ENCODE results near the gene PPP1R10. TPM values are rescaled to one million over a fixed set of nuclear protein-coding genes. Genes with fewer than 3 reads are reported as not detected.

The PPP1R10 gene
- total RNA-seq, 2 experiments from 2014 or later = 75.6 to 100.0 TPM

- Mint-ChIP-seq H3K4me1 (peaks cover 20% of the 10 kb centered on the region), H3K36me3 (ENCODE audit: low read depth) (peaks cover 23% of the 10 kb centered on the region), H3K27me3 (no peaks in the 10 kb centered on the region), H3K4me3 (peak overlapping the region; percentile 78), H3K27ac (peak overlapping the region; percentile 88), H3K9me3 (ENCODE audit: low read depth) (no peaks in the 10 kb centered on the region)
- intact Hi-C loops (cut with DNase I, micrococcal nuclease) = loop anchor here (1.0 to 2.0 kb wide), 12 partner anchors 21 to 511 kb away; partner anchors contain the start of genes MRPS18B (in 2 of the 2), PPP1R10 (in 2 of the 2), ABCF1 (in 1 of the 2) and ATAT1 (in 1 of the 2)
- CTCF ChIA-PET = interaction anchor here (0.7 to 1.6 kb wide), 6 partner anchors 12 to 147 kb away, joined by 3 to 8 read pairs (median 4); partner anchors contain the start of gene DHX16
- peak; percentile 88 for DNase-seq
- POLR2A ChIA-PET = interaction anchor here (0.6 to 1.2 kb wide), 3 partner anchors 32 to 70 kb away, joined by 3 to 17 read pairs (median 4); partner anchors contain the start of gene MDC1
- ATAC-seq = peak; percentile 70
Measured at GRCh38 chr6:30647242-30648116, 30.4 kb upstream of the PPP1R10 start.

- Mint-ChIP-seq H3K27ac (peak within 1 kb of the TSS; percentile 88), H3K27me3 (no peaks in the 10 kb centered on the region), H3K36me3 (ENCODE audit: low read depth) (peaks cover 16% of the 10 kb centered on the region), H3K4me3 (peak within 1 kb of the TSS; percentile 78), H3K4me1 (peaks cover 20% of the 10 kb centered on the region), H3K9me3 (ENCODE audit: low read depth) (no peaks in the 10 kb centered on the region)
- intact Hi-C loops (cut with DNase I, micrococcal nuclease) = loop anchor here (1.0 to 2.0 kb wide), 12 partner anchors 20 to 512 kb away; partner anchors contain the start of genes MRPS18B (in 2 of the 2), PPP1R10 (in 2 of the 2), ABCF1 (in 1 of the 2) and ATAT1 (in 1 of the 2)
- ChIA-PET POLR2A (interaction anchor here (0.6 to 1.2 kb wide), 2 partner anchors 31 to 32 kb away, joined by 3 to 17 read pairs; no protein-coding TSS in a partner anchor), CTCF (interaction anchor here (0.7 to 1.6 kb wide), 4 partner anchors 19 to 111 kb away, joined by 3 to 7 read pairs (median 3); partner anchors contain the start of gene DHX16)
- DNase-seq (peak; percentile 97), ATAC-seq (peak; percentile 86)
Measured at GRCh38 chr6:30646450-30647241, 29.6 kb upstream of the PPP1R10 start, which contains the start of gene C6orf136. Gene C6orf136 (plus strand): TSS chr6:30647133. CDS start chr6:30647232, 99 bp downstream.

GRCh38 chr6:30645989-30646388, 28.9 kb upstream of the PPP1R10 start:
- H3K4me3 Mint-ChIP-seq = peak overlapping the region; percentile 78
- peaks cover 16% of the 10 kb centered on the region for H3K36me3 Mint-ChIP-seq (ENCODE audit: low read depth)
- H3K9me3 Mint-ChIP-seq (ENCODE audit: low read depth) = no peaks in the 10 kb centered on the region
- H3K27ac Mint-ChIP-seq = peak overlapping the region; percentile 88
- POLR2A ChIA-PET = interaction anchor here (1.2 kb wide), 1 partner anchor 31 kb away, joined by 17 read pairs; no protein-coding TSS in a partner anchor
- no peak for ATAC-seq
- CTCF ChIA-PET = interaction anchor here (0.7 to 1.6 kb wide), 4 partner anchors 20 to 90 kb away, joined by 3 to 7 read pairs (median 3); partner anchors contain the start of gene DHX16
- no peak for DNase-seq
- H3K27me3 Mint-ChIP-seq = no peaks in the 10 kb centered on the region
- intact Hi-C loops (cut with DNase I, micrococcal nuclease) = loop anchor here in 1 of 2 experiments (2.0 kb wide), 1 partner anchor 75 kb away; the partner anchor contains the start of gene TUBB
- peaks cover 23% of the 10 kb centered on the region for H3K4me1 Mint-ChIP-seq

GRCh38 chr6:30644769-30645168, 27.7 kb upstream of the PPP1R10 start:
- CTCF ChIA-PET = interaction anchor here (0.7 kb wide), 1 partner anchor 509 kb away, joined by 3 read pairs; no protein-coding TSS in a partner anchor

GRCh38 chr6:30643656-30644055, 26.6 kb upstream of the PPP1R10 start:
- DNase-seq = no peak
- H3K4me1 Mint-ChIP-seq = peaks cover 22% of the 10 kb centered on the region
- POLR2A ChIA-PET = no interaction called here
- H3K27me3 Mint-ChIP-seq = no peaks in the 10 kb centered on the region
- CTCF ChIA-PET = no interaction called here
- no peak overlapping the region for H3K4me3 Mint-ChIP-seq
- intact Hi-C loops (cut with DNase I, micrococcal nuclease) = no loop called here
- no peak overlapping the region for H3K27ac Mint-ChIP-seq
- ATAC-seq = no peak
- H3K36me3 Mint-ChIP-seq (ENCODE audit: low read depth) = peaks cover 13% of the 10 kb centered on the region
- no peaks in the 10 kb centered on the region for H3K9me3 Mint-ChIP-seq (ENCODE audit: low read depth)

More at GRCh38 chr6:30644769-30645168, 27.7 kb upstream of the PPP1R10 start:
- DNase-seq (no peak), ATAC-seq (no peak)
- Mint-ChIP-seq H3K27ac (no peak overlapping the region), H3K4me3 (no peak overlapping the region), H3K27me3 (no peaks in the 10 kb centered on the region), H3K4me1 (peaks cover 24% of the 10 kb centered on the region), H3K9me3 (ENCODE audit: low read depth) (no peaks in the 10 kb centered on the region), H3K36me3 (ENCODE audit: low read depth) (peaks cover 15% of the 10 kb centered on the region)
- POLR2A ChIA-PET = interaction anchor here (0.6 kb wide), 1 partner anchor 34 kb away, joined by 3 read pairs; no protein-coding TSS in a partner anchor
- intact Hi-C loops (cut with DNase I, micrococcal nuclease) = no loop called here

- Mint-ChIP-seq H3K27me3 (no peaks in the 10 kb centered on the region), H3K36me3 (ENCODE audit: low read depth) (peaks cover 12% of the 10 kb centered on the region), H3K9me3 (ENCODE audit: low read depth) (no peaks in the 10 kb centered on the region), H3K4me3 (no peak overlapping the region), H3K27ac (peak overlapping the region; percentile 69), H3K4me1 (peaks cover 10% of the 10 kb centered on the region)
- ATAC-seq (no peak), DNase-seq (no peak)
- ChIA-PET CTCF (interaction anchor here (0.6 to 1.6 kb wide), 5 partner anchors 28 to 261 kb away, joined by 3 to 4 read pairs (median 3); no protein-coding TSS in a partner anchor), POLR2A (no interaction called here)
- intact Hi-C loops (cut with DNase I, micrococcal nuclease) = no loop called here
Measured at GRCh38 chr6:30641048-30641447, 24.0 kb upstream of the PPP1R10 start.

- DNase-seq = no peak
- Mint-ChIP-seq H3K4me1 (peaks cover 5% of the 10 kb centered on the region), H3K9me3 (ENCODE audit: low read depth) (no peaks in the 10 kb centered on the region), H3K4me3 (no peak overlapping the region), H3K27ac (no peak overlapping the region), H3K27me3 (no peaks in the 10 kb centered on the region), H3K36me3 (ENCODE audit: low read depth) (peaks cover 6% of the 10 kb centered on the region)
- peak; percentile 42 for ATAC-seq
- ChIA-PET POLR2A (no interaction called here), CTCF (interaction anchor here (1.6 kb wide), 1 partner anchor 43 kb away, joined by 4 read pairs; no protein-coding TSS in a partner anchor)
- intact Hi-C loops (cut with DNase I, micrococcal nuclease) = no loop called here
Measured at GRCh38 chr6:30640481-30640880, 23.4 kb upstream of the PPP1R10 start.

GRCh38 chr6:30635834-30636233, 18.8 kb upstream of the PPP1R10 start:
- DNase-seq (no peak), ATAC-seq (no peak)
- Mint-ChIP-seq H3K36me3 (ENCODE audit: low read depth) (peaks cover 16% of the 10 kb centered on the region), H3K4me3 (no peak overlapping the region), H3K27ac (no peak overlapping the region), H3K9me3 (ENCODE audit: low read depth) (no peaks in the 10 kb centered on the region), H3K4me1 (peaks cover under 1% of the 10 kb centered on the region), H3K27me3 (no peaks in the 10 kb centered on the region)
- ChIA-PET POLR2A (interaction anchor here (0.7 kb wide), 1 partner anchor 36 kb away, joined by 3 read pairs; no protein-coding TSS in a partner anchor), CTCF (interaction anchor here (0.5 to 0.7 kb wide), 2 partner anchors 12 to 38 kb away, joined by 3 to 4 read pairs; no protein-coding TSS in a partner anchor)
- intact Hi-C loops (cut with DNase I, micrococcal nuclease) = no loop called here

GRCh38 chr6:30626484-30627366, 9.7 kb upstream of the PPP1R10 start, which contains the start of gene ATAT1:
Gene ATAT1 (plus strand): TSS chr6:30626874.
- intact Hi-C loops (cut with DNase I, micrococcal nuclease) = loop anchor here (1.0 to 2.0 kb wide), 5 partner anchors 9 to 104 kb away; partner anchors contain the start of genes DHX16 (in 2 of the 2), C6orf136 (in 1 of the 2), MRPS18B (in 1 of the 2) and PPP1R10 (in 1 of the 2)
- DNase-seq (peak; percentile 91), ATAC-seq (peak; percentile 98)
- ChIA-PET CTCF (interaction anchor here (1.3 kb wide), 2 partner anchors 45 to 96 kb away, joined by 6 to 8 read pairs; no protein-coding TSS in a partner anchor), POLR2A (interaction anchor here (0.7 to 0.8 kb wide), 3 partner anchors 9 to 55 kb away, joined by 3 to 6 read pairs (median 4); partner anchors contain the start of gene MRPS18B)
- Mint-ChIP-seq H3K9me3 (ENCODE audit: low read depth) (no peaks in the 10 kb centered on the region), H3K4me3 (peak within 1 kb of the TSS; percentile 93), H3K27ac (peak within 1 kb of the TSS; percentile 96), H3K27me3 (no peaks in the 10 kb centered on the region), H3K36me3 (ENCODE audit: low read depth) (peaks cover 52% of the 10 kb centered on the region), H3K4me1 (peaks cover 21% of the 10 kb centered on the region)
